Activated naive CD4-positive, alpha-beta T cell treated with anti-CD3 and anti-CD28 coated beads for 36 hours (primary cell): ENCODE data around the gene DENND6B. TPM values are rescaled to one million over a fixed set of nuclear protein-coding genes. Genes with fewer than 3 reads are reported as not detected.
A peak's percentile ranks its signal among the peaks of the same experiment; 100 is the strongest.

Experiments used
- CTCF ChIA-PET: fragments of 350-600 bp; sonication (Branson Sonifier 250); formaldehyde crosslinking; loops from one replicate; lab custom pipeline; 2021; ENCODE audit warnings: antibody characterized with exemption; lab: Charles Lee
- DNase-seq: peaks from one replicate; pipeline ENCODE4 v3.0.0-alpha.2; 2020
- H3K27ac Mint-ChIP-seq: one replicate; pipeline ENCODE4 v1.8.0; 2021; ENCODE audit warnings: mild to moderate bottlenecking, mixed read lengths
- H3K27me3 Mint-ChIP-seq: one replicate; pipeline ENCODE4 v1.8.0; 2021; ENCODE audit warnings: low read depth, mixed read lengths
- H3K36me3 Mint-ChIP-seq: one replicate; pipeline ENCODE4 v1.8.0; 2021; ENCODE audit warnings: low read depth, mixed read lengths
- H3K4me1 Mint-ChIP-seq: one replicate; pipeline ENCODE4 v1.8.0; 2021; ENCODE audit warnings: low read depth, mixed read lengths
- H3K4me3 Mint-ChIP-seq: one replicate; pipeline ENCODE4 v1.8.0; 2021; ENCODE audit warnings: mild to moderate bottlenecking, moderate library complexity, mixed read lengths
- H3K9me3 Mint-ChIP-seq: one replicate; pipeline ENCODE4 v1.8.0; 2021; ENCODE audit warnings: mixed read lengths
- intact Hi-C: fragments of 100-400 bp; cut with micrococcal nuclease; formaldehyde crosslinking; loops from one replicate; pipeline ENCODE4 v1.15.1; 2023
- total RNA-seq, 2 experiments: library from RNA; stranded (reverse); gene quantifications; one replicate each; pipeline ENCODE4 v1.2.3, GENCODE V29; 2021

DENND6B gene
- total RNA-seq, 2 experiments from 2014 or later, result 1.8 to 2.1 TPM

DNA sequence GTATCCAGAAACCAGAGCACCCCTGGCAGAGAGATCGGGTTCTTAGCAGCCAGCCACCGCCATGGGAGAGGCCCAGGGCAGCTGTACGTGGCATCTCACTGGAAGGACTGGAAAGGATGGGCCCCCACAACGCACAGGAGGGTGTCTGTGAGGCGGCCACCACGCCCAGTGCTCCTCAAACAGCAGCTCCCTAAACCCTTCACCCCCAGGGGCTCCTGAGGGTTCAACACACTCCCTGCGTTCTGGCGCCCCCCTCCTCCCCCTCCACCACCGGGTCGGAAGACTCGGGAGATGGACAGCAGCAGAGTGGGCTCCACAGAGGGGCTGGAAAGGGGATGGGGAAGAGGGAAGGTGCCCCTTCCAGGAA, 66.4 kb downstream of the DENND6B start:
- peaks cover 6% of the 10 kb centered on the region for H3K4me1 Mint-ChIP-seq
- no peaks in the 10 kb centered on the region for H3K9me3 Mint-ChIP-seq
- H3K36me3 Mint-ChIP-seq, result no peaks in the 10 kb centered on the region
- CTCF ChIA-PET, result interaction anchor here (1.1 to 1.9 kb wide), 2 partner anchors 8 to 9 kb away, joined by 4 to 9 read pairs; partner anchors contain the start of gene HDAC10
- peaks cover 26% of the 10 kb centered on the region for H3K27me3 Mint-ChIP-seq
- DNase-seq, result no peak
- intact Hi-C loops, result no loop called here
- H3K27ac Mint-ChIP-seq, result no peak overlapping the region
- H3K4me3 Mint-ChIP-seq, result peak overlapping the region; percentile 50

DNA sequence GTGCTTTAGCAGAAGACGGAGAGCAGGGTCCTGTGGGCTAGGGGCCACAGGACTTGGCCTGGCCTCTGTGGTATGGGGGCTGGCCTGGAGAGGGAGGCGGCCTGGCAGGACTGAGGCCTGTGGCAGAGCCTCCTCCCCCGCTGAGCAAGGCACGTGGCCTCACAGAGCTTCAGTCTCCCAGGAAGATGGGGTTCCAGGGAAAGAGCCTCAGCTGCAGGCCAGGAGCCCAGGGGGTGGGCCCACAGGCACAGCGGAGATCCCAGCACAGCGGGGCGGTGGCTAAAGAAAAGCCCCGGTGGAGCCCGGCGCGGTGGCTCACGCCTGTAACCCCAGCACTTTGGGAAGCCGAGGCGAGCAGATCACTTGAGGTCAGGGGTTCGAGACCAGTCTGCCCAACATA, 67.5 kb downstream of the DENND6B start:
- CTCF ChIA-PET, result interaction anchor here (0.7 kb wide), 1 partner anchor 17 kb away, joined by 3 read pairs; no protein-coding TSS in a partner anchor
- H3K4me1 Mint-ChIP-seq, result peaks cover 6% of the 10 kb centered on the region
- peak overlapping the region; percentile 48 for H3K4me3 Mint-ChIP-seq
- no peak overlapping the region for H3K27ac Mint-ChIP-seq
- peaks cover 26% of the 10 kb centered on the region for H3K27me3 Mint-ChIP-seq
- intact Hi-C loops, result no loop called here
- no peak for DNase-seq
- H3K36me3 Mint-ChIP-seq, result no peaks in the 10 kb centered on the region
- no peaks in the 10 kb centered on the region for H3K9me3 Mint-ChIP-seq

Other genes starting within 250 kb of the DENND6B start
- under 1 TPM in 1 of 2 experiments, not detected in 1; 0.05 TPM for gene MLC1, start 241.6 kb downstream of the DENND6B start, total RNA-seq
- gene MOV10L1, start 237.0 kb downstream of the DENND6B start, total RNA-seq, result not detected
- gene PANX2, start 156.3 kb downstream of the DENND6B start, total RNA-seq, result 1 to 10 TPM; 1.2 to 1.7 TPM
- 10 to 100 TPM; 61.0 to 62.8 TPM for gene TRABD, start 141.1 kb downstream of the DENND6B start, total RNA-seq
- gene SELENOO, start 126.0 kb downstream of the DENND6B start, total RNA-seq, result 10 to 100 TPM; 16.5 to 16.7 TPM
- gene TUBGCP6, start 82.0 kb downstream of the DENND6B start, total RNA-seq, result 10 to 100 TPM; 44.5 to 47.8 TPM
- gene HDAC10, start 75.7 kb downstream of the DENND6B start, total RNA-seq, result 10 to 100 TPM; 35.4 to 38.0 TPM
- 10 to 100 TPM; 12.3 to 12.4 TPM for gene MAPK12, start 65.3 kb downstream of the DENND6B start, total RNA-seq
- gene MAPK11, start 56.6 kb downstream of the DENND6B start, total RNA-seq, result 10 to 100 TPM; 17.5 to 17.9 TPM
- gene PLXNB2, start 19.4 kb downstream of the DENND6B start, total RNA-seq, result 10 to 100 TPM in 1 of 2 experiments, 1 to 10 TPM in 1; 9.8 to 10.4 TPM
- 10 to 100 TPM; 33.7 to 34.7 TPM for gene PPP6R2, start 16.3 kb upstream of the DENND6B start, total RNA-seq
- gene SBF1, start 148.0 kb upstream of the DENND6B start, total RNA-seq, result 100 to 1,000 TPM; 100 TPM
- 1 to 10 TPM; 7.5 to 8.3 TPM for gene ADM2, start 154.5 kb upstream of the DENND6B start, total RNA-seq
- under 1 TPM in 1 of 2 experiments, not detected in 1; 0.31 TPM for gene MIOX, start 159.8 kb upstream of the DENND6B start, total RNA-seq
- 10 to 100 TPM; 41.4 to 42.0 TPM for gene LMF2, start 180.7 kb upstream of the DENND6B start, total RNA-seq
- 100 to 1,000 TPM; 104 to 115 TPM for gene NCAPH2, start 181.2 kb upstream of the DENND6B start, total RNA-seq
- gene SCO2, start 198.6 kb upstream of the DENND6B start, total RNA-seq, result 1 to 10 TPM; 1.1 to 2.1 TPM
- 10 to 100 TPM; 43.7 to 49.6 TPM for gene TYMP, start 203.0 kb upstream of the DENND6B start, total RNA-seq
- 1 to 10 TPM; 7.4 to 7.6 TPM for gene KLHDC7B, start 218.9 kb upstream of the DENND6B start, total RNA-seq
- 1 to 10 TPM in 1 of 2 experiments, under 1 TPM in 1; 0.91 to 2.0 TPM for gene SYCE3, start 235.9 kb upstream of the DENND6B start, total RNA-seq